NB4 (cell line): ENCODE results near the gene ENGASE.
A peak's percentile ranks its signal among the peaks of the same experiment; 100 is the strongest.

Experiments used
- DNase-seq: peaks from one replicate; pipeline ENCODE4 v3.0.0; 2010; ENCODE audit warnings: low read depth
- H3K4me3 ChIP-seq: one replicate; pipeline ENCODE4 v1.5.1; 2011; ENCODE audit warnings: mild to moderate bottlenecking, low read depth, low read length, moderate library complexity
- MYC ChIP-seq: IDR thresholded peaks from 2 replicates; pipeline ENCODE4 v1.6.1; 2011; ENCODE audit warnings: low read depth, low read length
- POLR2A ChIP-seq: IDR thresholded peaks from 2 replicates; pipeline ENCODE4 v1.6.1; 2011; ENCODE audit warnings: mild to moderate bottlenecking; ENCODE audit not compliant: insufficient read length; ENCODE audit errors: extremely low read depth
- TF ChIP-seq, protein P1 (sequence below): IDR thresholded peaks from one replicate; pipeline ENCODE4 v1.5.1; 2012; ENCODE audit warnings: low read depth, low read length
- TF ChIP-seq, protein P2 (sequence below): IDR thresholded peaks from 2 replicates; pipeline ENCODE4 v1.6.1; 2011; ENCODE audit warnings: low read depth, low read length

The ENGASE gene

DNA sequence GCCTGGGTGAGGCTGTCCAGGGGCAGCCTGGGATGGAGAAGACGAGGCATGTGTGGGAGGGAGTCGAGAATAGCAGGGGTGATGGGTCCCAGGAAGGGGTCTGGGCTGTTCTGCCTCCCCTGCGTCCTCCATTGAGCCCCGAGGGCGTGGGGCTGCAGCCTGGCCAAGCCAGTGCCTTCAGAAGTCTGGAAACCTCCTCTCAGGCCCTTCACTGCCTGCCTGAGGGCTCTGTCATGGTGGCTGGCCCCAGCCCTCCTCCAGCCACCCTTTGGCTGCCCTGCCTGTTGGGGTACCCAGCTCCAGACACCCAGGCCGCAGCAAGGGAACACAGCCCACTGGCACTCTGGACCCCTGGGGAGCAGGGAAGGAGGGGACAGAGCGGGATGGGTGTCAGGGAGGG is 27.6 kb downstream of the ENGASE start:
- H3K4me3 ChIP-seq = no peak overlapping the region
- TF ChIP-seq MYC = no peak
- TF ChIP-seq POLR2A = no peak
- TF ChIP-seq, protein P1, sequence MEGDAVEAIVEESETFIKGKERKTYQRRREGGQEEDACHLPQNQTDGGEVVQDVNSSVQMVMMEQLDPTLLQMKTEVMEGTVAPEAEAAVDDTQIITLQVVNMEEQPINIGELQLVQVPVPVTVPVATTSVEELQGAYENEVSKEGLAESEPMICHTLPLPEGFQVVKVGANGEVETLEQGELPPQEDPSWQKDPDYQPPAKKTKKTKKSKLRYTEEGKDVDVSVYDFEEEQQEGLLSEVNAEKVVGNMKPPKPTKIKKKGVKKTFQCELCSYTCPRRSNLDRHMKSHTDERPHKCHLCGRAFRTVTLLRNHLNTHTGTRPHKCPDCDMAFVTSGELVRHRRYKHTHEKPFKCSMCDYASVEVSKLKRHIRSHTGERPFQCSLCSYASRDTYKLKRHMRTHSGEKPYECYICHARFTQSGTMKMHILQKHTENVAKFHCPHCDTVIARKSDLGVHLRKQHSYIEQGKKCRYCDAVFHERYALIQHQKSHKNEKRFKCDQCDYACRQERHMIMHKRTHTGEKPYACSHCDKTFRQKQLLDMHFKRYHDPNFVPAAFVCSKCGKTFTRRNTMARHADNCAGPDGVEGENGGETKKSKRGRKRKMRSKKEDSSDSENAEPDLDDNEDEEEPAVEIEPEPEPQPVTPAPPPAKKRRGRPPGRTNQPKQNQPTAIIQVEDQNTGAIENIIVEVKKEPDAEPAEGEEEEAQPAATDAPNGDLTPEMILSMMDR = no peak
- TF ChIP-seq, protein P2, sequence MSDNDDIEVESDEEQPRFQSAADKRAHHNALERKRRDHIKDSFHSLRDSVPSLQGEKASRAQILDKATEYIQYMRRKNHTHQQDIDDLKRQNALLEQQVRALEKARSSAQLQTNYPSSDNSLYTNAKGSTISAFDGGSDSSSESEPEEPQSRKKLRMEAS = no peak
- DNase-seq = no peak

DNA sequence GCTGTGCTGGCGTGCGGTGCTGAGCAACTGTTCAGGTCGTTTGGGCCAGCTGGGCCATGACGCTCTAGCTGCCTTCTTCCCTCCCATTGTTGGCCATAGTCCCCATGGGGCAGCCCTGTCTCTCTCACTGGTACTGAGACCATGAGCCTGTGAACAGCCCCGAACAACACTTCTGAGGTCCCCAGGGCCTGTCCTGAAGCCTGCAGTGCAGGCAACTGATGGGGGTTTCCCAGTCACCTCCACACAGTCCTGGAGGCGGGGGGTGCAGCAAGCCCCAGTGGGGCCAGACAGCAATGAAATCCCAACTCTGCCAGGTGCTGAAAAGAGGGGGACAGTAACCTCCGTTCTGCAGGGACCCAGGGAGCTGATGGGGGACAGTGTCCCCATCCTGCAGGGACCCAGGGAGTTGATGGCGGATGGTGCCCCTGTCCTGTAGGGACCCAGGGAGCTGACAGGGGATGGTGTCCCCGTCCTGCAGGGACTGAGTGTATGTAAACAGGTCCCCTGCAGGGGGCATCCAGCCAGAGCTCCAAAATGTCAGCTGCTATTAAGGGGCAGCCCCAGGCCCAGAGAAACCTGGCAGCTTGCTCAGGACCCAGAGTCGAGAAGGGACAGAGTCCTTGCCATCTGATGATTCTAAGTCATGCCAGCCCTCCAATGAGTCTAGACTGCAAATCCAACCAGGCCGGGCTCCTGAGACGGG is 30.4 kb downstream of the ENGASE start:
- peak; percentile 22 for DNase-seq
- TF ChIP-seq, protein P2 = no peak
- TF ChIP-seq, protein P1 = peak; percentile 27
- no peak overlapping the region for H3K4me3 ChIP-seq

DNA sequence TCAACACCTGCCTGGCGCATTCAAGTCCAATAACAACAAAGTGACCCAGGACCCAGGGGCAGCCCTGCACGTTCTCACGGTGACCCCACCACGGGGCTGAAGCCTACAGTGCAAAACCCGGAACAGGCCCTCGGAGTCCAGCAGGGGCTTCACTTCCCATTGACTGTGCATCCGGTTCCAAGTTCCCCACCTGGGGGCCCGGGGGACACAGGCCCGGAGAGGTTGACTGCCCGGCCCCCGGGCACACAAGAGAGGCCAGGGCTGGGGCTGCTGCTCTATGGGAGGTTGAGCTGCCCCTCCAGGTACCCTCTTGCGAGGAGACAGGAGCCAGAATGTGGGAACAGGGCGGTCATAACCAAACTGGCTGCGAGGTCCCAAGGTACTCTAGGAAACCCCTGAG is 31.3 kb downstream of the ENGASE start:
- no peak for DNase-seq
- H3K4me3 ChIP-seq = no peak overlapping the region
- TF ChIP-seq, protein P2 = no peak
- TF ChIP-seq MYC (no peak), POLR2A (no peak)
- TF ChIP-seq, protein P1 = no peak

DNA sequence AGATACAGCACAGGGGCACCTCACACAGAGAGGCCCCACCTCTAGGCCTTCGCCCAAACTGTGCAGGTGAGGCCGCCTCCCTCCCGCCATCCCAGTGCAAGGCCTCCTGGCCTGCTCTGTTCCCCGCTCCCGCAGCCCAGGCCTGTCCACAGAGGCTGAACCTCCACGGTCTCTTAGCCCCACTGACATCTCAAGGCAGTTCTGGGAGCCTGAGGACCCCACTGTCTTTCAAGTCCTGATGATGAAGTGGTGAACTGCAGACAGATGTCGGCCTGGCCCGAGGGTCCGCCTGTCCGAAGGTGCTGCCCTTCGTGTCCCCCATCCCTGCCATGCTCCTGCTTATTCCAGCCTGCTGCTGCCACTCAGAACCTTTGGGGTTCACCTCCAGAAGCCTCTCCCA is 32.3 kb downstream of the ENGASE start:
- no peak for DNase-seq
- TF ChIP-seq MYC = no peak
- TF ChIP-seq, protein P2 = no peak
- no peak for TF ChIP-seq POLR2A
- TF ChIP-seq, protein P1 = no peak
- no peak overlapping the region for H3K4me3 ChIP-seq

DNA sequence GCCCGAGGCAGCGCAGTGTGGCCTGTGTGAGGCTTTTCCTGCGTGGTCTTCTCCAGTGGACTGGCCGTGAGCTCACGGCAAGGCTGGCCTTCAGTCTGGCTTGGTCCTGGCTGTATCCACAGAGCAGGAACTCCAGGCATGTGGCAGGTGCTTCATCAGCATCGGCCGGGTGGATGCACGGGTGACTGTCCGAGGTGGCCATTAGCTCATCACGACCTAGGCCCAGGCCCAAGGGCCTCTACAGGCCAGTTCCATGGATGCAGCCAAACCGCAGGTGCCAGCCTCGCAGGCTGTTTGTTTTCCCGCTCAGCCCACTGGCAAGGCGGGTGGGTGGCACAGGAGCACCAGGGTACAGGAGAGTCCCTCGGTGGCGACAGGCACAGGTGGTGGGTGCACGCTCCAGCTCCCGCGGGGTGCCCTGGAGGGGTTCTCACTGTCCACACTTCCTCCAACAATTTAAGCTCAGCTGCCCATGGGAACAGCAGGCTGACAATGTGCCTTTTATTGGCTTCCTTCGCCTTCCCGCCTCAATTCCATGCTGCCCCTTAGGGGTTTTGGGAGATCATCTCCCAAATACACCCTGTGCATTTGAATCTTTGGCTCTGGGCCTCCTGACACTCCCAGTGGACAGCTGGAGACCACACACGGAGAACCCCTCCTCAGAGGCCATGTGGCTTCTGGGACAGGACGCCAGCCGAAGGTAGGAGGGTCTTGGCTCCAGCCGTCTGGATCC is 33.0 kb downstream of the ENGASE start:
- DNase-seq = no peak
- TF ChIP-seq MYC (no peak), POLR2A (no peak)
- TF ChIP-seq, protein P1 = no peak
- TF ChIP-seq, protein P2 = no peak
- no peak overlapping the region for H3K4me3 ChIP-seq
